ENCODE measurements around the gene MRAP. TPM values are rescaled to one million over a fixed set of nuclear protein-coding genes. Genes with fewer than 3 reads are reported as not detected.

MRAP gene
- total RNA-seq, 1 experiment from 2014 or later: not detected

DNA sequence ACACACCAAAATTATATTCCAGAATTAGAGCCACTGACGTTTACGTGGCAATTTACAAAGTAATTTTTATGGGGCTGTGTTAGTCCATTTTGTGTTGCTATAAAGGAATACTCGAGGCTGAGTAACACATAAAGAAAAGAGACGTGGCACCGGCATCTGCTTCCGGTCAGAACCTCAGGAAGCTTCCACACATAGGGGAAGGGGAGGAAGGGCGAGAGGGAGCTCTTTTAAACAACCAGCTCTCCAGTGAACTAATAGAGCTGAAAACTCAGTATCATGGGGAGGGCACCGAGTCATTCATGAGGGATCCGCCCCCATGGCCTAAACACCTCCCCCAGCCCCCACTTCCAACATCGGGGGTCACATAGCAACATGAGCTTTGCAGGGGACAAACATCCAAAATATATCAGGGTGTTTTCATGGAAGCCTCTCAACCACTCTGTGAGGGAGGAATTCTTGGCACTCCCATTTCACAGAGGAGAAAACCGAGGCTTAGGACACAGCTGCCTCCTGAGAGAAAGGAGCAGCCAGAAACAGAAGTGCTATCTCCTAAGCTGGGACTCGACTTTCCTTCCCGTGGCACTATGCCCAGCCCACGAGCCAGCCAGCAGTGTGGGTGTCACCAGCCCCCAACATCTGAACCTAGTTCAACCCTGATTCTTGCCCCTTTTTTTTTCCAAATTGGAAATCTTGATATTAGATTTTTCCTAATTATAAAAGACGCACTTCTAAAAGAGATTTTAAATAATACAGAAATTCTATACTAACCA lies 49.0 kb upstream of the MRAP start:
- intact Hi-C loops (cut with micrococcal nuclease): no loop called here
- no peak for TF ChIP-seq CBX3 (IDR thresholded peaks at IDR 0.05; ENCODE audit: low read depth)

DNA sequence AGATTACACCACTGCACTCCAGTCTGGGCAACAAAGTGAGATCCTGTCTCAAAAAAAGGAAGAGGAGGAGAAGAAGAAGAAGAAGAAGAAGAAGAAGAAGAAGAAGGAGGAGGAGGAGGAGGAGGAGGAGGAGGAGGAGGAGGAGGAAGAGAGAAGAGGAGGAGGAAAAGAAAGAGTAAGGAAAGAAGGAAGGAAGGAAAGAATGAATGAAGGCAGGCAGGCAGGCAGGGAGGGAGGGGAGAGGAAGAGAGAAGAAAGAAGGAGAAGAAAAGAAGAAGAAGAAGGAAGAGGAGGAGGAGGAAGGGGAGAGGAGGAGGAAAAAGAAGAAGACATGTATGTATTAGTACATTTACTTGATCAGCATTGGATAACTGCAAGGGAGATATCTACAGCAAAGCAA lies 46.5 kb upstream of the MRAP start:
- no peak overlapping the region for H3K9ac ChIP-seq (ENCODE audit: low read length)
- ATAC-seq: no peak
- CTCF ChIA-PET: interaction anchor here (1.3 kb wide), 1 partner anchor 471 kb away, joined by 3 read pairs; no protein-coding TSS in a partner anchor
- TF ChIP-seq TCF7L2 (IDR thresholded peaks at IDR 0.05; ENCODE audit: borderline replicate concordance, extremely low read depth, insufficient read depth, insufficient read length) (no peak), EGR1 (IDR thresholded peaks at IDR 0.05; ENCODE audit: low read depth) (no peak), EZH2 (IDR thresholded peaks at IDR 0.05) (no peak), ZFX (IDR thresholded peaks at IDR 0.05) (no peak), POLR2A (IDR thresholded peaks at IDR 0.05; ENCODE audit: borderline replicate concordance, extremely low read depth, insufficient read depth, insufficient read length) (no peak)
- H4K20me1 ChIP-seq (ENCODE audit: insufficient read depth): no peaks in the 10 kb centered on the region
- H3K27ac ChIP-seq (ENCODE audit: low read depth, low read length): no peak overlapping the region
- H2AFZ ChIP-seq (ENCODE audit: low read depth, low read length, poor library complexity, severe bottlenecking): no peak overlapping the region
- H3K4me1 ChIP-seq (ENCODE audit: control insufficient read depth in 1 of 2, insufficient read depth in 2 of 2, low read length in 2 of 2): peaks cover 0 to 5% of the 10 kb centered on the region in 2 experiments; a peak in 2 of 4 replicates
- H3K9me3 ChIP-seq (ENCODE audit: control insufficient read depth in 1 of 2, insufficient read depth in 1 of 2, low read depth in 1 of 2, low read length in 2 of 2): peaks cover 0 to 6% of the 10 kb centered on the region in 2 experiments; a peak in 1 of 4 replicates
- H3K9me2 ChIP-seq (ENCODE audit: insufficient read depth): no peaks in the 10 kb centered on the region
- RAD21 ChIA-PET (ENCODE audit: low non-redundant PET in 1 of 2, low total read pairs in 2 of 2, uncharacterized antibody in 2 of 2, unreplicated experiment in 2 of 2): no interaction called here
- POLR2A ChIA-PET: no interaction called here
- BruUV-seq (replicated peaks): no TSS peak
- no peak overlapping the region for H3K4me2 ChIP-seq (ENCODE audit: low read length)
- peaks cover 77% of the 10 kb centered on the region for H3K27me3 ChIP-seq (ENCODE audit: insufficient read depth, low read length)
- H3K4me3 ChIP-seq (replicated peaks in 1 of 2; ENCODE audit: low read depth in 1 of 2, low read length in 2 of 2): no peak overlapping the region
- no peak for DNase-seq (ENCODE audit: low read depth, low spot score)
- H3K79me2 ChIP-seq (ENCODE audit: insufficient read depth, low read length): no peaks in the 10 kb centered on the region
- H3K36me3 ChIP-seq (ENCODE audit: control insufficient read depth in 1 of 2, insufficient read depth in 2 of 2, low read length in 2 of 2): no peaks in the 10 kb centered on the region
- intact Hi-C loops (cut with micrococcal nuclease): no loop called here

More for the DNA sequence above, 49.0 kb upstream of the MRAP start:
- no peak for ATAC-seq
- ChIA-PET POLR2A (no interaction called here), RAD21 (ENCODE audit: low non-redundant PET in 1 of 2, low total read pairs in 2 of 2, uncharacterized antibody in 2 of 2, unreplicated experiment in 2 of 2) (no interaction called here), CTCF (interaction anchor here (1.3 kb wide), 1 partner anchor 8 kb away, joined by 3 read pairs; no protein-coding TSS in a partner anchor)
- no peak overlapping the region for H3K9ac ChIP-seq (ENCODE audit: low read length)
- no peaks in the 10 kb centered on the region for H3K79me2 ChIP-seq (ENCODE audit: insufficient read depth, low read length)
- H4K20me1 ChIP-seq (ENCODE audit: insufficient read depth): no peaks in the 10 kb centered on the region
- H3K4me1 ChIP-seq (ENCODE audit: control insufficient read depth in 1 of 2, insufficient read depth in 2 of 2, low read length in 2 of 2): no peaks in the 10 kb centered on the region
- H3K27me3 ChIP-seq (ENCODE audit: insufficient read depth, low read length): peaks cover 86% of the 10 kb centered on the region
- H2AFZ ChIP-seq (ENCODE audit: low read depth, low read length, poor library complexity, severe bottlenecking): no peak overlapping the region
- no peaks in the 10 kb centered on the region for H3K9me2 ChIP-seq (ENCODE audit: insufficient read depth)
- DNase-seq (ENCODE audit: low read depth, low spot score): no peak
- H3K9me3 ChIP-seq (ENCODE audit: control insufficient read depth in 1 of 2, insufficient read depth in 1 of 2, low read depth in 1 of 2, low read length in 2 of 2): peaks cover 0 to 6% of the 10 kb centered on the region in 2 experiments; a peak in 1 of 4 replicates
- H3K36me3 ChIP-seq (ENCODE audit: control insufficient read depth in 1 of 2, insufficient read depth in 2 of 2, low read length in 2 of 2): no peaks in the 10 kb centered on the region
- no peak overlapping the region for H3K4me3 ChIP-seq (replicated peaks in 1 of 2; ENCODE audit: low read depth in 1 of 2, low read length in 2 of 2)
- no peak overlapping the region for H3K4me2 ChIP-seq (ENCODE audit: low read length)
- H3K27ac ChIP-seq (ENCODE audit: low read depth, low read length): no peak overlapping the region
- BruUV-seq (replicated peaks): no TSS peak

Data from HCT116 (cell line).